ENCODE data around the gene LDLR.

Gene LDLR

DNA sequence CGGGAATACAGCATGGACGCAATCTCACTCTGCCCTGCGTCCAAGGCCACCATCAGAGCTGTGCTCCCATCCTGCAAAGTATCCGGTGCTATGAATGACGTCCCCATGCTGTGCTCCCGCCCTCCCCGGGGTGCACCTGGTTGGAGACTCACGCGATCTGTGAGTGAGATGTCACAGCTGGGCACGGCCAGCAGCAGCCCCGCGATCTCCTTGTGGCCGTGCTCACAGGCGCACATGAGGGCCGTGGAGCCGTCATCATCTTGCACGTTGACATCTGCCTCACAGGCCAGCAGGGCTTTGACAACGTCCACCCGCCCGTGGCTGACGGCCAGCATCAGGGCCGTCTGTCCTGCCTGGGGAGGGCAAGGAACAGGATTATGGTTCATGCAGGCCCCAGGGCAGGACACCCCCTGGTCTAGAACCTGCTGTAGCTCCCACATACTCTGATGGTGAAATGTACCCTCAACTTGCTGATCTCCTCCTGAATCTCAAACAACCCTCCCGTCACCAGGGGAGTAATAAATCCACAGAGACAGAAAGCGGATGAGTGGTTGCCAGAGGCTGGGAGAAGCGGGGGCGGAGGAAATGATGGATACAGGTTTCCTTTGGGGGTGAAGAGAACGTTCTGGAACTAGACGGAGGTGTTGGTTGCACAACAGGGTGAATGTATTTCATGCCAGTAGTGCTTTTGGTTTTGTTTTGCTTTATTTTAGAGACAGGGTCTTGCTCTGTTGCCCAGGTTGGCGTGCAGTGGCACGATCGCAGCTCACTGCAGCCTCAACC lies 80.8 kb downstream of the LDLR start:
- no peaks in the 10 kb centered on the region for H3K36me3 ChIP-seq (ENCODE audit: low read length)
- no peaks in the 10 kb centered on the region for H3F3A ChIP-seq (ENCODE audit: insufficient read depth)
- no peak overlapping the region for H3K4me3 ChIP-seq (ENCODE audit: insufficient read depth, low read length, poor library complexity, severe bottlenecking)
- H3K9me2 ChIP-seq (replicated peaks; ENCODE audit: insufficient read depth, low read length), result no peaks in the 10 kb centered on the region
- no peaks in the 10 kb centered on the region for H3K79me2 ChIP-seq (ENCODE audit: insufficient read depth, low read length)
- H2AFZ ChIP-seq (ENCODE audit: low read depth, low read length, severe bottlenecking), result no peak overlapping the region
- no peak overlapping the region for H3K4me2 ChIP-seq (ENCODE audit: low read depth, low read length, poor library complexity, severe bottlenecking)
- no peak overlapping the region for H3K9ac ChIP-seq (ENCODE audit: low read length)
- no peaks in the 10 kb centered on the region for H3K27me3 ChIP-seq (ENCODE audit: low read length)
- H3K9me3 ChIP-seq (ENCODE audit: insufficient read depth, low read length), result no peaks in the 10 kb centered on the region
- TF ChIP-seq, protein P1, sequence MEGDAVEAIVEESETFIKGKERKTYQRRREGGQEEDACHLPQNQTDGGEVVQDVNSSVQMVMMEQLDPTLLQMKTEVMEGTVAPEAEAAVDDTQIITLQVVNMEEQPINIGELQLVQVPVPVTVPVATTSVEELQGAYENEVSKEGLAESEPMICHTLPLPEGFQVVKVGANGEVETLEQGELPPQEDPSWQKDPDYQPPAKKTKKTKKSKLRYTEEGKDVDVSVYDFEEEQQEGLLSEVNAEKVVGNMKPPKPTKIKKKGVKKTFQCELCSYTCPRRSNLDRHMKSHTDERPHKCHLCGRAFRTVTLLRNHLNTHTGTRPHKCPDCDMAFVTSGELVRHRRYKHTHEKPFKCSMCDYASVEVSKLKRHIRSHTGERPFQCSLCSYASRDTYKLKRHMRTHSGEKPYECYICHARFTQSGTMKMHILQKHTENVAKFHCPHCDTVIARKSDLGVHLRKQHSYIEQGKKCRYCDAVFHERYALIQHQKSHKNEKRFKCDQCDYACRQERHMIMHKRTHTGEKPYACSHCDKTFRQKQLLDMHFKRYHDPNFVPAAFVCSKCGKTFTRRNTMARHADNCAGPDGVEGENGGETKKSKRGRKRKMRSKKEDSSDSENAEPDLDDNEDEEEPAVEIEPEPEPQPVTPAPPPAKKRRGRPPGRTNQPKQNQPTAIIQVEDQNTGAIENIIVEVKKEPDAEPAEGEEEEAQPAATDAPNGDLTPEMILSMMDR (IDR thresholded peaks at IDR 0.05; ENCODE audit: insufficient read depth, low read length, poor library complexity, severe bottlenecking), result no peak
- TF ChIP-seq EZH2phosphoT487 (conservative IDR thresholded peaks at IDR 0.05; ENCODE audit: low read length), result no peak
- H4K20me1 ChIP-seq (ENCODE audit: low read depth, low read length), result no peaks in the 10 kb centered on the region
- H3K27ac ChIP-seq (ENCODE audit: low read depth, low read length), result no peak overlapping the region

GRCh38 chr19:11171144-11171543 lies 81.9 kb downstream of the LDLR start:
- Histone ChIP-seq H3K9ac (ENCODE audit: low read length) (no peak overlapping the region), H3K27ac (ENCODE audit: low read depth, low read length) (no peak overlapping the region), H4K20me1 (ENCODE audit: low read depth, low read length) (no peaks in the 10 kb centered on the region), H3K4me3 (ENCODE audit: insufficient read depth, low read length, poor library complexity, severe bottlenecking) (no peak overlapping the region), H3F3A (ENCODE audit: insufficient read depth) (no peaks in the 10 kb centered on the region), H3K36me3 (ENCODE audit: low read length) (no peaks in the 10 kb centered on the region), H3K79me2 (ENCODE audit: insufficient read depth, low read length) (no peaks in the 10 kb centered on the region), H3K9me2 (replicated peaks; ENCODE audit: insufficient read depth, low read length) (no peaks in the 10 kb centered on the region), H3K9me3 (ENCODE audit: insufficient read depth, low read length) (no peaks in the 10 kb centered on the region), H3K27me3 (ENCODE audit: low read length) (no peaks in the 10 kb centered on the region), H3K4me2 (ENCODE audit: low read depth, low read length, poor library complexity, severe bottlenecking) (no peak overlapping the region), H2AFZ (ENCODE audit: low read depth, low read length, severe bottlenecking) (no peak overlapping the region)
- TF ChIP-seq EZH2phosphoT487 (conservative IDR thresholded peaks at IDR 0.05; ENCODE audit: low read length), result no peak
- TF ChIP-seq, protein P1 (IDR thresholded peaks at IDR 0.05; ENCODE audit: insufficient read depth, low read length, poor library complexity, severe bottlenecking), result no peak

DNA sequence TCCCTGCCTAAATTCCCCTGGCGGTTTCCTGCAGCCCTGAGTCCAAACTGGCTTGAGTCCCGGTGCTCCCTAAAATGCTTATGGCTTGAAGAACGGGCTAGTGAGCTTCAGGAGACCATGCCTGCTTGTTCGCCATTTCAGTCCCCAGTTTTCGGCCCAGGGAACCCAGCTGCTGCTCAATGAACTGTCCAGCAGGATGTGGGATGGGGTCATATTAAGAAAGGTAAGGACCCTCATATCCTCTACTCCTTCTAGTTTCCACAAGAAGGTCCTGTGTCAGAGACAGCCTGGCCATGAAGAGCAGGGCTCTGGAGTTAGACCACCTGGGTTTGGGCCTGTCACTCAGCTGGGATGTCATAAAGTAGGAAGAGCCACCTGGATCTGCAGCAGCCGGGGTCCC lies 83.3 kb downstream of the LDLR start:
- H3K79me2 ChIP-seq (ENCODE audit: insufficient read depth, low read length), result no peaks in the 10 kb centered on the region
- TF ChIP-seq, protein P1 (IDR thresholded peaks at IDR 0.05; ENCODE audit: insufficient read depth, low read length, poor library complexity, severe bottlenecking), result no peak
- no peak for TF ChIP-seq EZH2phosphoT487 (conservative IDR thresholded peaks at IDR 0.05; ENCODE audit: low read length)
- no peaks in the 10 kb centered on the region for H3K36me3 ChIP-seq (ENCODE audit: low read length)

More for the DNA sequence above, 83.3 kb downstream of the LDLR start:
- Histone ChIP-seq H3K9ac (ENCODE audit: low read length) (no peak overlapping the region), H2AFZ (ENCODE audit: low read depth, low read length, severe bottlenecking) (no peak overlapping the region), H3K27me3 (ENCODE audit: low read length) (no peaks in the 10 kb centered on the region), H3K4me2 (ENCODE audit: low read depth, low read length, poor library complexity, severe bottlenecking) (no peak overlapping the region), H3K9me2 (replicated peaks; ENCODE audit: insufficient read depth, low read length) (no peaks in the 10 kb centered on the region), H3K4me3 (ENCODE audit: insufficient read depth, low read length, poor library complexity, severe bottlenecking) (no peak overlapping the region), H3K27ac (ENCODE audit: low read depth, low read length) (no peak overlapping the region), H4K20me1 (ENCODE audit: low read depth, low read length) (no peaks in the 10 kb centered on the region), H3F3A (ENCODE audit: insufficient read depth) (no peaks in the 10 kb centered on the region), H3K9me3 (ENCODE audit: insufficient read depth, low read length) (no peaks in the 10 kb centered on the region)

Data from SU-DHL-6 (cell line).